HepG2 (cell line): Measurements from ENCODE around the gene TSHZ1. TPM values are rescaled to one million over a fixed set of nuclear protein-coding genes. Genes with fewer than 3 reads are reported as not detected.

ENCODE experiments used
- ARID3A ChIP-seq: IDR thresholded peaks from 2 replicates; pipeline ENCODE4 v1.6.1; 2012; ENCODE audit warnings: low read depth, low read length, improper control_type of control experiment
- FIP1L1 ChIP-seq: fragments of 200-400 bp; formaldehyde crosslinking; IDR thresholded peaks from 2 replicates; pipeline ENCODE4 v1.6.1; 2018; ENCODE audit warnings: low read depth, mild to moderate bottlenecking, low read length, moderate library complexity, borderline replicate concordance; ENCODE audit not compliant: insufficient read depth
- HNF1B ChIP-seq: sonication (generic); formaldehyde crosslinking; IDR thresholded peaks from 2 replicates; pipeline ENCODE4 v1.5.1; 2020; ENCODE audit warnings: mild to moderate bottlenecking, moderate library complexity, missing genetic modification reagents
- HNF4A ChIP-seq: sonication (generic); formaldehyde crosslinking; IDR thresholded peaks from 2 replicates; pipeline ENCODE4 v1.4.0; 2020; ENCODE audit warnings: missing genetic modification reagents
- KIAA2018 ChIP-seq: sonication (generic); formaldehyde crosslinking; IDR thresholded peaks from 2 replicates; pipeline ENCODE4 v1.5.0; 2020; ENCODE audit warnings: mild to moderate bottlenecking, missing genetic modification reagents, borderline replicate concordance
- KLF16 ChIP-seq, 2 experiments: sonication (generic) in 1 of 2; formaldehyde crosslinking in 1 of 2; IDR thresholded peaks; 2 replicates each; pipeline versions ENCODE4 v1.6.1 to v1.8.0; 2016 to 2023; ENCODE audit warnings: missing genetic modification reagents in 2 of 2, missing compliant biosample characterization in 1 of 2
- PHF20 ChIP-seq: sonication (generic); formaldehyde crosslinking; IDR thresholded peaks from 2 replicates; pipeline ENCODE4 v1.5.0; 2020; ENCODE audit warnings: mild to moderate bottlenecking, missing genetic modification reagents
- RCOR2 ChIP-seq: IDR thresholded peaks from 2 replicates; pipeline ENCODE4 v1.6.1; 2016; ENCODE audit warnings: missing biosample characterization, missing genetic modification reagents
- STAG1 ChIP-seq: sonication (generic); formaldehyde crosslinking; IDR thresholded peaks from 2 replicates; pipeline ENCODE4 v1.4.0; 2020; ENCODE audit warnings: missing genetic modification reagents
- ZMAT5 ChIP-seq: sonication (generic); formaldehyde crosslinking; IDR thresholded peaks from 2 replicates; pipeline ENCODE4 v1.5.0; 2020; ENCODE audit warnings: mild to moderate bottlenecking, low read depth, missing genetic modification reagents, borderline replicate concordance
- ZNF18 ChIP-seq: sonication (generic); formaldehyde crosslinking; IDR thresholded peaks from 2 replicates; pipeline ENCODE4 v1.8.0; 2022; ENCODE audit warnings: mild to moderate bottlenecking, missing genetic modification reagents; ENCODE audit not compliant: insufficient replicate concordance
- ZNF20 ChIP-seq: sonication (generic); formaldehyde crosslinking; IDR thresholded peaks from 2 replicates; pipeline ENCODE4 v1.4.0; 2020; ENCODE audit warnings: mild to moderate bottlenecking, moderate library complexity, missing genetic modification reagents
- ZNF232 ChIP-seq: sonication (generic); formaldehyde crosslinking; IDR thresholded peaks from 2 replicates; pipeline ENCODE4 v1.4.0; 2020; ENCODE audit warnings: missing genetic modification reagents, borderline replicate concordance
- ZNF260 ChIP-seq: sonication (generic); formaldehyde crosslinking; IDR thresholded peaks from 2 replicates; pipeline ENCODE4 v1.4.0; 2020; ENCODE audit warnings: missing genetic modification reagents, low read depth, mild to moderate bottlenecking, borderline replicate concordance
- polyA plus RNA-seq, 8 experiments: library from polyadenylated mRNA; depleted of rRNA in 3 of 8; stranded (reverse) in 7 of 8; unstranded in 1 of 8; fragments of >200 nt; fragmentation: Illumina TruSeq in 4 of 8; extraction: Trizol in 4 of 8; gene quantifications; 2 replicates each; pipeline versions ENCODE4 v1.2.1 to v1.2.3, GENCODE V29; 2011 to 2016; ENCODE audit warnings: low read depth in 4 of 8, missing spikeins in 1 of 8, mixed read lengths in 1 of 8; ENCODE audit not compliant: insufficient read depth in 1 of 8
- total RNA-seq, 5 experiments: library from RNA; depleted of rRNA; stranded (reverse); fragments of >200 nt; fragmentation: Illumina TruSeq; extraction: Trizol; gene quantifications; 2 replicates each; pipeline ENCODE4 v1.2.3, GENCODE V29; 2016; ENCODE audit warnings: low read depth in 1 of 5

TSHZ1 gene
- total and polyA plus RNA-seq, 2 of the 13 experiments (the other 11 are each of a cell fraction or from before 2014, with no cell fraction given) = 2.5 to 2.7 TPM

- TF ChIP-seq HNF1B (CRISPR knock-in tag) (no peak), ZNF18 (no peak), RCOR2 (CRISPR knock-in tag) (no peak), ZMAT5 (CRISPR knock-in tag) (no peak), ARID3A (peak; percentile 40; the same call in 1 of the 2 replicates), HNF4A (CRISPR knock-in tag) (peak; percentile 63; the same call in 1 of the 2 replicates), STAG1 (CRISPR knock-in tag) (no peak), ZNF232 (CRISPR knock-in tag) (no peak), PHF20 (CRISPR knock-in tag) (no peak), FIP1L1 (no peak), KIAA2018 (CRISPR knock-in tag) (no peak), KLF16 (CRISPR knock-in tag; IDR thresholded peaks at IDR 0.05) (no peak), ZNF260 (CRISPR knock-in tag) (no peak), ZNF20 (CRISPR knock-in tag) (no peak)
Observed at GRCh38 chr18:75214766-75215510, 4.3 kb downstream of the TSHZ1 start (continued).
